Stomach (tissue), 4 donors: ENCODE measurements around the gene MRFAP1L1.

Experiments
- EP300 ChIP-seq: sonication (generic); formaldehyde crosslinking; IDR thresholded peaks from one replicate; pipeline ENCODE4 v1.6.1; 2017; ENCODE audit warnings: antibody characterized with exemption
- POLR2A ChIP-seq, 4 donors: fragments of 450-650 bp; IDR thresholded peaks; one replicate each; pipeline ENCODE4 v1.6.1; 2016; ENCODE audit warnings: antibody characterized with exemption in 4 of 4, control low read depth in 2 of 4, mild to moderate bottlenecking in 1 of 4, moderate library complexity in 1 of 4
- POLR2AphosphoS5 ChIP-seq, 3 donors: sonication (generic); formaldehyde crosslinking; IDR thresholded peaks; one replicate each; pipeline ENCODE4 v1.6.1; 2016; ENCODE audit warnings: antibody characterized with exemption in 3 of 3

DNA sequence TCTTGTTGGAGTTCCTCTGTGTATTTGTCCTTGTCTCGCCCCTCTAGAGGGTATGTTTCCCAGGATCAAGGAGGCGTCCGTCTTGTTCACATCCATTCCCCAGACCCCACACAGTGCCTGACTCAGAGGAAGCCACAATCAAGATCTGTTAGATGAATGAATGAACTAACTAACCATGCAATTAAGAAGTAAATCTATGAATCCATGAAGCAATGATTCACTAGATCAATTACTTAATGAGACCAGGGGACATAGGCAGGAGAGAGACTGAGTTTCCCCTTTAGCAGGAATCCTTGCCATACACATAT is 18.2 kb upstream of the MRFAP1L1 start:
- no peak for TF ChIP-seq POLR2A (IDR thresholded peaks at IDR 0.05)
- no peak for TF ChIP-seq POLR2AphosphoS5 (IDR thresholded peaks at IDR 0.05)
- no peak for TF ChIP-seq EP300
